ENCODE data around the gene ING1. TPM values are rescaled to one million over a fixed set of nuclear protein-coding genes. Genes with fewer than 3 reads are reported as not detected.
A peak's percentile ranks its signal among the peaks of the same experiment; 100 is the strongest.

ING1 gene
- polyA plus RNA-seq, 1 donor (not counting 4 experiments of a cell fraction or from before 2014, with no cell fraction given) = 6.4 TPM

DNA sequence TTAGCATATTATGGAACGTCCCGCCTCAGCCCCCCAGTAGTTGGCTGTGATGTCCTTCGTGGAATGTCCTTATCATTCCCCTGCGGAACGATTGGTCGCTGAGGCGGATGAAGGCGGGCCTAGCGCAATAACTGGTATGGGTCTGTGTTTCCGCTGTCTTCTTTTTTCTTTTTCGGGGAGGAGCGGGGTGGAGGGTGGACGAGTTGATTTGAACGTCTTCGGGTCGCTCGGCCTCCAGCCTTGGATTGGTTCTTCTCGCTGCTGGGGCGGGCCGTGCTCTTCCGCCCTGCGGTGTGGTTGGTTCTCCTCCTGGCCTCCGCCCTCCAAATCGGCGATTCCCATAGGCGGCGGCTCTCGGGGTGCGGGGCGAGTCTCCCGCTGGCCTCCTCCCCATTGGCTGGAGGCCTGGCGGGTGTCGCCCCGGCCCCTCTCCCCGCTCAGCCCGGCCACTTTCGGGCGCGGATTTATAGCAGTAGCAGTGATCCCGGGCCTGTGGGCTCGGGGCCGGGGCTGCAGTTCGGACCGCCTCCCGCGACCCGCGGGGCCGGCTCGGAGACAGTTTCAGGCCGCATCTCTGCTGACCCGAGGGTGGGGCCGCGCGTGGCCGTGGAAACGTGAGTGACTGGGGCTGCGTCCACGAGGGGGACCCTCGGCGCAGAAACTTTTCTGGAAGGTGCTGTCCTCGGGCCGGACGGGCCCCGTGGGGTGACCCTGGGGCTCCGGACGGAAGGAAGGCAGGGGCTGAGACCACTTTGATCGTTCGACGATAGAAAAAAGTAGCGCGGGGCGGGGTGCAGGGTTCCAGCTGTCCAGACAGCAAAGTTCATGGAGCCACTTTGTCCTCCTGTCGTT, 2.1 kb downstream of the ING1 start:
- Histone ChIP-seq H3K9me3 (ENCODE audit: control insufficient read depth, low read depth, low read length) (no peaks in the 10 kb centered on the region), H3K4me2 (ENCODE audit: control insufficient read depth, extremely low read depth, insufficient read depth, low read depth, low read length) (peak overlapping the region; percentile 95)
- dilution Hi-C loops (cut with MboI; ENCODE audit: extremely low pct_ligation_motif_present, low sequenced_read_pairs) = no loop called here

DNA sequence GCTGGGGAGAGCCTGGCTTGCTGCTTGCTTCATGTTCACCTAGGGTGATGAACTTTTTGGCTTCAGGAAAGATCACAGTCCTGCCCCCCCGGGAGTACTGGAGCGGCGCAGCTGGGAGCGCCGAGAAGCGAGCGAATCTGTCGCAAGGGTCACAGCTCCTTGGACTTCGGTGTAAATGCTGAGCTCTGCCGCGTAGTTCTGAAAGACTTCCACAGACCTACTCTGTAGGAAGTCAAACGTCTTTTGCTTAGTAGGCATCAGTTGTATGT, 2.7 kb downstream of the ING1 start:
- DNase-seq (ENCODE audit: low read depth, low spot score) (no peak), FAIRE-seq (no peak)
- peaks cover 1 to 5% of the 10 kb centered on the region in 2 experiments for H3K36me3 ChIP-seq (ENCODE audit: control insufficient read depth in 2 of 2, extremely low read depth in 1 of 2, insufficient read depth in 2 of 2, low read length in 2 of 2)
- dilution Hi-C loops (cut with MboI; ENCODE audit: extremely low pct_ligation_motif_present, low sequenced_read_pairs) = no loop called here
- TF ChIP-seq EZH2 (IDR thresholded peaks at IDR 0.05; ENCODE audit: low read length) = no peak
- TF ChIP-seq, protein P1, sequence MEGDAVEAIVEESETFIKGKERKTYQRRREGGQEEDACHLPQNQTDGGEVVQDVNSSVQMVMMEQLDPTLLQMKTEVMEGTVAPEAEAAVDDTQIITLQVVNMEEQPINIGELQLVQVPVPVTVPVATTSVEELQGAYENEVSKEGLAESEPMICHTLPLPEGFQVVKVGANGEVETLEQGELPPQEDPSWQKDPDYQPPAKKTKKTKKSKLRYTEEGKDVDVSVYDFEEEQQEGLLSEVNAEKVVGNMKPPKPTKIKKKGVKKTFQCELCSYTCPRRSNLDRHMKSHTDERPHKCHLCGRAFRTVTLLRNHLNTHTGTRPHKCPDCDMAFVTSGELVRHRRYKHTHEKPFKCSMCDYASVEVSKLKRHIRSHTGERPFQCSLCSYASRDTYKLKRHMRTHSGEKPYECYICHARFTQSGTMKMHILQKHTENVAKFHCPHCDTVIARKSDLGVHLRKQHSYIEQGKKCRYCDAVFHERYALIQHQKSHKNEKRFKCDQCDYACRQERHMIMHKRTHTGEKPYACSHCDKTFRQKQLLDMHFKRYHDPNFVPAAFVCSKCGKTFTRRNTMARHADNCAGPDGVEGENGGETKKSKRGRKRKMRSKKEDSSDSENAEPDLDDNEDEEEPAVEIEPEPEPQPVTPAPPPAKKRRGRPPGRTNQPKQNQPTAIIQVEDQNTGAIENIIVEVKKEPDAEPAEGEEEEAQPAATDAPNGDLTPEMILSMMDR (optimal IDR thresholded peaks at IDR 0.05 in 1 of 3, IDR thresholded peaks at IDR 0.05 in 1 of 3, conservative IDR thresholded peaks at IDR 0.05 in 1 of 3; ENCODE audit: extremely low read depth in 1 of 3, insufficient read depth in 2 of 3, low read length in 3 of 3) = no peak
- H3K27me3 ChIP-seq (ENCODE audit: control insufficient read depth, extremely low read depth, insufficient read depth, low read length) = no peaks in the 10 kb centered on the region
- H3K27ac ChIP-seq (ENCODE audit: control insufficient read depth, insufficient read depth, low read length) = peak overlapping the region; percentile 84
- H3K9me3 ChIP-seq (ENCODE audit: control insufficient read depth, low read depth, low read length) = no peaks in the 10 kb centered on the region
- peaks cover 53% of the 10 kb centered on the region for H3K79me2 ChIP-seq (ENCODE audit: control insufficient read depth, insufficient read depth, low read length)
- peaks cover 7% of the 10 kb centered on the region for H3K4me1 ChIP-seq (ENCODE audit: control insufficient read depth, extremely low read depth, insufficient read depth, low read length)
- H4K20me1 ChIP-seq (ENCODE audit: control insufficient read depth, extremely low read depth, insufficient read depth, low read length) = no peaks in the 10 kb centered on the region
- H3K9ac ChIP-seq (ENCODE audit: control insufficient read depth, extremely low read depth, insufficient read depth, low read length) = peak overlapping the region; percentile 95
- H3K4me2 ChIP-seq (ENCODE audit: control insufficient read depth, extremely low read depth, insufficient read depth, low read depth, low read length) = peak overlapping the region; percentile 95
- peak overlapping the region; percentile 83 to 98 (median 96) for H3K4me3 ChIP-seq (ENCODE audit: control insufficient read depth in 2 of 3, extremely low read depth in 1 of 3, insufficient read depth in 2 of 3, low read depth in 1 of 3, low read length in 3 of 3)
- no peaks in the 10 kb centered on the region for H3K9me1 ChIP-seq (ENCODE audit: control insufficient read depth, extremely low read depth, insufficient read depth, low read length)
- H2AFZ ChIP-seq (ENCODE audit: control insufficient read depth, low read length) = peak overlapping the region; percentile 80

More for the DNA sequence above, 2.1 kb downstream of the ING1 start:
- TF ChIP-seq, protein P1 (optimal IDR thresholded peaks at IDR 0.05 in 1 of 3, IDR thresholded peaks at IDR 0.05 in 1 of 3, conservative IDR thresholded peaks at IDR 0.05 in 1 of 3; ENCODE audit: extremely low read depth in 1 of 3, insufficient read depth in 2 of 3, low read length in 3 of 3) = peak in 1 of 3 experiments; percentile 3
- no peak for TF ChIP-seq EZH2 (IDR thresholded peaks at IDR 0.05; ENCODE audit: low read length)
- DNase-seq (ENCODE audit: low read depth, low spot score) = peak; percentile 86
- Histone ChIP-seq H3K4me3 (ENCODE audit: control insufficient read depth in 2 of 3, extremely low read depth in 1 of 3, insufficient read depth in 2 of 3, low read depth in 1 of 3, low read length in 3 of 3) (peak overlapping the region; percentile 88 to 98 (median 96)), H3K9me1 (ENCODE audit: control insufficient read depth, extremely low read depth, insufficient read depth, low read length) (no peaks in the 10 kb centered on the region), H3K27ac (ENCODE audit: control insufficient read depth, insufficient read depth, low read length) (peak overlapping the region; percentile 84), H2AFZ (ENCODE audit: control insufficient read depth, low read length) (peak overlapping the region; percentile 80), H3K4me1 (ENCODE audit: control insufficient read depth, extremely low read depth, insufficient read depth, low read length) (peaks cover 7% of the 10 kb centered on the region), H3K36me3 (ENCODE audit: control insufficient read depth in 2 of 2, extremely low read depth in 1 of 2, insufficient read depth in 2 of 2, low read length in 2 of 2) (peaks cover 1 to 5% of the 10 kb centered on the region in 2 experiments), H3K9ac (ENCODE audit: control insufficient read depth, extremely low read depth, insufficient read depth, low read length) (peak overlapping the region; percentile 95), H3K27me3 (ENCODE audit: control insufficient read depth, extremely low read depth, insufficient read depth, low read length) (no peaks in the 10 kb centered on the region), H3K79me2 (ENCODE audit: control insufficient read depth, insufficient read depth, low read length) (peaks cover 50% of the 10 kb centered on the region), H4K20me1 (ENCODE audit: control insufficient read depth, extremely low read depth, insufficient read depth, low read length) (no peaks in the 10 kb centered on the region)
- peak; percentile 59 for FAIRE-seq

Data from keratinocyte (primary cell).